GM20431 (cell line): ENCODE results near the gene BEST4.
"Not testable (repeated sequence)": the region's sequence is repeated elsewhere in the genome, so short reads cannot be mapped to it uniquely, and the experiment has no call there.

ENCODE experiments used
- in situ Hi-C: fragments of 300-500 bp; cut with MseI, MboI; formaldehyde crosslinking; loops from one replicate; pipeline ENCODE4 v1.15.0; 2020; ENCODE audit warnings: low sequenced_read_pairs; ENCODE audit not compliant: unreplicated experiment

BEST4 gene

DNA sequence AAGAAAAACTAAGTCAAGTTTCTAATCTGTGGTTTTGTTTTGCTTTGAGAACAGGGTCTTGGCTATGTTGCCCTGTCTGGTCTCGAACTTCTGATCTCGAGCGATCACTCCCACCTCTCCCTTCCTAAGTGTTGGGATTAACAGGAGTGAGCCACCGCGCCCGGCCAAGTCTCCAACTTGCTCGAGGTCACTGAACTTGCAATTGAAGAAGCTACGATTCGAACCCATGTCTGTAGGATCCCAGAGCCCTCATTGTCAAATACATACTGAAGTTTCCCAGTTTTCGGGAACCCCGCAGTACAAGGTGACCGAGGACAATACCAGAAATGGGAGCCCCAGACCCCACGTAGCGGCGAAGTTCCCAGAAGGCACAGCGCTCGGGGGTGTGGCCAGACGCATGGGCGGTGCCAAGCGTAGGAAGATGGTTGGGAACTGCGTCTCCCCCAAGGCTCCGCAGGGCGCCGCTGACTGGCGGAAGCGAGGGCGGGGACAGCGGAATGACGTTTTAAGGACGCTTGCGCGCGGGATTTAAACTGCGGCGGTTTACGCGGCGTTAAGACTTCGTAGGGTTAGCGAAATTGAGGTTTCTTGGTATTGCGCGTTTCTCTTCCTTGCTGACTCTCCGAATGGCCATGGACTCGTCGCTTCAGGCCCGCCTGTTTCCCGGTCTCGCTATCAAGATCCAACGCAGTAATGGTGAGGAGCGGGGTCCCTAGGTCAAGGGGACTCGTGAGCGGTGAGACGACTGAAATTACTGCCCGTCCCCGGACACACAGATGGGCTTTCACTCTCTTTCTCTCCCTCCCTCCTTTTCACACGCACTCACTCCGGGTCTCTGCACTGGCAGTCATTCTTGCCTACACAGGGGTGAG lies 48.4 kb downstream of the BEST4 start, which contains the start of gene KIF2C:
Gene KIF2C, plus strand, starts transcription at position 531 of the 872 bp plus-strand sequence. Its CDS starts 96 bp downstream, at position 627.
- in situ Hi-C loops, result no loop called here

DNA sequence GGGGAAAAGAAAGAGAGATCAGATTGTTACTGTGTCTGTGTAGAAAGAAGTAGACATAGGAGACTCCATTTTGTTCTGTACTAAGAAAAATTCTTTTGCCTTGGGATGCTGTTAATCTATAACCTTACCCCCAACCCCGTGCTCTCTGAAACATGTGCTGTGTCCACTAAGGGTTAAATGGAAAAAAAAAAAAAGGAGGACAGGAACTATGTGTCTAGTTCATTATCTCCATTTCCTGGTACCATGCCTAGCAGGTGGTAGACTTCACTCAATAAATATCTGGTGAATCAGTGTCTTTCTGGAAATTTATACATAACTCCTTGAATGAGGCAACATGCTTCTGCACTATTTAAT lies 49.0 kb downstream of the BEST4 start:
- in situ Hi-C loops, result not testable (repeated sequence)

DNA sequence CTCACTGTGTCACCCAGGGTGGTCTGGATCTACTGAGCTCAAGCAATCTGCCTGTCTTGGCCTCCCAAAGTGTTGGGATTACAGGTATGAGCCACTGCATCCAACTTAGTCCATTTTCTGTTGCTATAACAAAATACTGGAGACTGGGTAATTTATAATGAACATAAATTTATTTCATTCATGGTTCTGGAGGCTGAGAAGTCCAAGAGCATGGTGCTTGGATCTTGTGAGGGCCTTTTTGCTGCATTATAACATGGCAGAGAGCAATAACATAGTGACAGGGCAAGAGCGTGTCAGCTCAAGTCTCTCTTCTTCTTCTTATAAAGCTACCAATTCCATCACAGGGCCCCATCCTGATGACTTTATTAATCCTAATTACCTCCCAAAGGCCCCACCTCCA lies 52.0 kb downstream of the BEST4 start:
- in situ Hi-C loops, result no loop called here

DNA sequence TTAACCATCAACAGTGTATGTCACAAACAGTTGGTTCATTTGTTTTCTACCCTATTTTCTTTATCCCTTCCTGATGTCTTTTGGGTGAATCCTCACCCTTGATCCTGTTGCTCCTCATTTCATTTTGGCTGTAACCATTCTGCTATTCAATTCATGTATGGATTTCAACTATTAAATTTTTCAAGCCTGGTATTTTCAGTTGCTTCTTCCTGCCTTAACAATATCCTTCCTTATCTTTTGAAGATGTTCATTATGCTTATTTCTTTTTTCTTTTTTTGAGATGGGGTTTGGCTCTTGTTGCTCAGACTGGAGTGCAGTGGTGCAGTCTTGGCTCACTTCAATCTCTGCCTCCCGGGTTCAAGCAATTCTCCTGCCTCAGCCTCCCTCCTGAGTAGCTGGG lies 54.2 kb downstream of the BEST4 start:
- in situ Hi-C loops, result no loop called here
